HG02884 (cell line): Measurements from ENCODE around the gene DGKZ.

Experiments
- ATAC-seq: cut with Tn5 transposase; IDR thresholded peaks from one replicate; pipeline ENCODE4 v1.9.1; 2021; ENCODE audit warnings: mild to moderate bottlenecking, moderate library complexity; ENCODE audit not compliant: unreplicated experiment

DGKZ gene

DNA sequence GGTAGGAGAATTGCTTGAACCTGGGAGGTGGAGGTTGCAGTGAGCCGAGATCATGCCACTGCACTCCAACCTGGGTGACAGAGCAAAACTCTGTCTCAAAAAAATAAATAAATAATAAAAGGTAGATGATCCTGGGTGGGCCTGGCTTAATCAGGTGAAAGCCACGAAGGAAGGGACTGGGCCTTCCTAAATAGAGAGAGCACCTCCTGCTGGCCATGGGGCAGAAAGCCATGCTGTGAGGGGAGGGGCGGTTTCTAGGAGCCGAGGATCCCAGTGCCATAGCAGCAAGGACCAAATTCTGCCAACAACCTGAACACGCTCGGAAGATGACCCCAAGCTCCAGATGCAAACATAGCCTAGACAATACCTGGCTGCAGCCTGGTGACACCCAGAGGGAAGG, 24.5 kb upstream of the DGKZ start:
- ATAC-seq: no peak

GRCh38 chr11:46326813-46327416, 20.3 kb upstream of the DGKZ start:
- ATAC-seq: no peak

DNA sequence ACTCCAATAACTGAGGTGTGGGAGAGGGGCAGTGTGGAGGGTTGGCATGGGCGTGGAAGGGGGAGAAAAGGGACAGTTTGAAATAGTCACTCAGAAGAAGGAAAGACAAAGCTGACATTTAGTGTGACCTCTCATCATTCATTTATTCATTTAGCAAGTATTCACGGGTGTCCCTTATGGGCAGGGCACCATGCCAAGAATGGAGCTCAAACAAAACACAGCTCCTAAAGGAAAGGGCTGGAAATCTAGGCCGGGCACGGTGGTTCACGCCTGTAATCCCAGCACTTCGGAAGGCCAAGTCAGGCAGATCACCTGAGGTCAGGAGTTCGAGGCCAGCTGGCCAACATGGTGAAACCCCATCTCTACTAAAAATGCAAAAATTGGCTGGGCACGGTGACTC, 19.4 kb upstream of the DGKZ start:
- no peak for ATAC-seq

DNA sequence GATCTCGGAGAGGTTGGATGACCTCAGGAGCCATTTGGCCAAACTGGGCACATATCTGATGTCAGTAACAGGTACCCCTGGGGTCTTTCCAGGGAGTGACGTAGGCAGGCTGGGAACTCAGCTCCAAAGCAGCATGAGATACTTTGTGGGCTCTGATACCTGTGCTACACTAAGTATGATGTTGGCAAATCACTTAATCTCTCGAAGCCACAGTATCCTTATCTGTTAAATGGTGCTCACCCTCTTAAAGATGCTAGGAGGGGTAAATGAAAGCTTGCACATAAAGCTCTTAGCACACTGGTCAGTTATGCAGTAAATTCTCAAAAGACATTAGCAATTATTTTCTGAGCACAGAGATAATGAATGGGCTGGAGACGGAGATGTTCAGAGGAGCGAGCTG, 17.1 kb upstream of the DGKZ start:
- no peak for ATAC-seq

GRCh38 chr11:46330563-46331281, 16.5 kb upstream of the DGKZ start:
- ATAC-seq: no peak

- ATAC-seq: no peak
Measured at GRCh38 chr11:46331282-46331984, 15.8 kb upstream of the DGKZ start.

DNA sequence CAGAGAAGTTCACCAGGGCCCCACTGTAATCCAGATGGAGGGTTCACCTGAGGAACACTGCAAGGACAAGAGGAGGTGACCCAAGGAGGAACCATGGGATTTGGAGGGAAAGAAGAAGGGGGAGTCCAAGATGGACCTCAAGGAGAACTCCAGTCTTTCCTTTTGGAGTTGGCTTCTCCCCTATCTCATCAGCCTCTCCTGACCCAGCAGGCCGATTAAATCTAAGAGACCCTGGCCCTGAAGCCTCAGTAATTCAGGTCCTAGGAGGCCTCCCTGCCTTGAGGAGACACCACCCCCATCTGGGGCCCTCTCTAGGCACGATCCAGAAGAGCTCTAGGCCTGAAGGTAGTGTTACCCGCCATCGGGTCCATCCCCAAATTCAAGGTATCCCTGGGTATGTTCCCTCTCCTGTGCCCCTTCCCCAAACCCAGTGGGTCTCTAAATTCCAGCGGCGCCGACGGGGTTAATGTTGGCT, 15.1 kb upstream of the DGKZ start:
- ATAC-seq: no peak

GRCh38 chr11:46332568-46333393, 14.5 kb upstream of the DGKZ start:
- no peak for ATAC-seq

DNA sequence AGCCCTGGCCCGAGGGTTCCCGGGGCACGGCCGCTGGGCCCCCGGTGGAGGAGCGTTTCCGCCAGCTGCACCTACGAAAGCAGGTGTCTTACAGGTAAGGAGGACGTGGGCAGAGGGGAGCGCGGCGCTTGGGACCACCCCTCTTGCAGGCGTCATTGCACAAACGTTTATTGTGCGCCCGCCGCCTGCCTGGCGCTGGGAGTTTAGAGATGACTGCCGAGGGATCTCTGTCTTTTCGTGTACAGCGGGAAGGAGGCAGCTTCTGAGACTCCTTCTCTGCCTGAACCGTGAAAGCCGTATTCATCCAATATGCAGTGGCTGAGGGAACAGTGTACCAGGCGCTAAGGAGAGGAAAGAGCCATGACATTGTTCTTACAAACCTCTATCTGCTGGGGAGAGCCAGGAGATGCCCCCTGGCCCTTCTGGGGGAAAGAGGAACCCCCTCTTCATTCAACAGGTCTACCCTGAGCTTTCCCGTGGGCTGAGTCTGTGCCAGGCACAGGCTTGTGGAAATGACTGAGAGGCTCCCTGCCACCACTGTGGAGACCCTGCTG, 13.8 kb upstream of the DGKZ start:
- ATAC-seq: no peak

DNA sequence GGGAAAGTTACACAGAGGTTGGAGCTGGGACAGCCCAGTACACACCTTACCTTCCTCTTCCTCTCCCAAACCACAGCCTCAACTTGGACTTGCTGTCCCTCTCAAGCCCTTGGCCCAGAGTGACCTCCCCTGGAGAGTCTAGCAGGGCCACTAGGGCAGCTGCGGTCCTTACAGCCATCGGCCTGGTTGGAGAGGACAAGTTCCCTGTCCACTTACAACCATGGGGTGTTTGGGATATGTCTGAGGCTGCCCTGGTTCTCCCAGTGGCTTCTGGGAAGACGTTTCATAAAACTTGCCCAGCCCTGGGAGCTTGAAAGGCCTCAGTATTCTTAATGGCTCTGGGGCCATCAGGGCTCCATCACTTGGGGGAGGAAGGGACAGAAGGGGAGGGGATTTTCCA, 13.1 kb upstream of the DGKZ start:
- no peak for ATAC-seq

- no peak for ATAC-seq
Measured at GRCh38 chr11:46335271-46335670, 12.0 kb upstream of the DGKZ start.

DNA sequence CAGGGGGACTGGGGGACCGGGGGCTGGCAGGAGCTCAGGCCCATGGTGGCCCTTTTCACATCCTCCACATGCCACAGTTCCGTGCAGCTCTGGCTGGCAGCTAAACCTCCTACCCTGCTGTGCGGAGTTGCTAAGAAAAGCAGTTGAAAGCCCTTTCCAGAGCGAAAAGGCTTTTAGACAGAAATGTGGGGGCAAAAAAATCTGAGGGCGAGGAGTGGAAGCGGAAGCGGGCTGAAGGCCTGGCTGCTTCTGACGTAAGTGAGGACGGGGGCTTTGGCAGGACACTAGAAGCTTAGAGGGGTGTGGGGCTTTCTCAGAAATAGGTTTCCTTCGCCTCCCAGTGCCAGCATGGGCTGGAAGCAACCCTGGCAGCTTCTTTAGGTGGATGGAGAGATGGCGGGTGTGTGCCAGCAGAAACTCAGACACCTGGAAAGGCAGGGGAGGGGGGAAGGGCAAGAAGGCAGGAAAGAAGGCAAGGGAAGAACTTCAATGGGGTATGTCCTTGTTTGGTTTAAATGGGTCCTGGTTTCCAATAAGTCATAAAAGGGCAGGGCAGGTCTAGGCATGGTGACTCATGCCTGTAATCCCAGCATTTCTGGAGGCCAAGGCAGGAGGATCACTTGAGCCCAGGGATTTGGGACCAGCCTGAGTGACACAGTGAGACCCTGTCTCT, 11.2 kb upstream of the DGKZ start:
- ATAC-seq: no peak

- no peak for ATAC-seq
Measured at GRCh38 chr11:46336563-46337180, 10.6 kb upstream of the DGKZ start.

GRCh38 chr11:46337626-46338345, 9.5 kb upstream of the DGKZ start:
- ATAC-seq: no peak

DNA sequence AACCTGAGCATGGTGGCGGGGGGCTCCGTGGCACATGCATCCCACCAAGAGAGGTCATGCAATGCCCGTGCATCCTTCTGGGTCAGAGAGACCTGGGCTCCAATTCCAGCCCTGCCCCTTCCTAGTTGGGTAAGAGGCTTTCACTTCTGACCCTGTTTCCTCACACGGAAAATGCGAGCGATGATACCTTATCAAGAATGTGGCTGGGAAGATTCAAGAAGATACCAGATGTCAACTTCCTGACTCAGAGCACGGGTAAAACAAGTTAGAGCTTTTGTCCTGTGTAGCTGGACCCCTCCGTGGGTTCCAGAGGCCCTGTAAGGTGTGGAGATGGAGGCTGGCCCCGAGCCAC, 8.7 kb upstream of the DGKZ start:
- ATAC-seq: no peak

- ATAC-seq: no peak
Measured at GRCh38 chr11:46338988-46339666, 8.1 kb upstream of the DGKZ start.

DNA sequence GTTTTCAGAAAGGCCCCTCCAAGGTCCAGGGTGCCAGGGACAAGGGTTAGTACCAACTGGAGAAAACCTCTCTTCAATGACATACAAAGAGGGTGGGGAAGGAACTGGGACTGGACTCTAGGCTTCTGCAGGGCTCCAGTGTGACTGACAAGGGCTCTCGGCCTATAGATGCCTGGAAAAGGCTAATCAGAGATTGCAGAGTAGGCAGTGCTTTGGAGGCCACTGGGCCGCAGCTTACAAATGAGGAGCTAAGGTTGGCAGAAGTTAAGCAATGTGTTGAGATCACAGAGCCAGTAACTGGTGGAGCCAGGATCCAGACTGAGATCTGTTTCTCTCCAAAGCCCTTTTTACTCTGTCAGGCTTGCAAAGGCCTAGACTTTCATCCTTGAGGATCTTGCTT, 7.4 kb upstream of the DGKZ start:
- ATAC-seq: no peak

- no peak for ATAC-seq
Measured at GRCh38 chr11:46341454-46341853, 5.8 kb upstream of the DGKZ start.

DNA sequence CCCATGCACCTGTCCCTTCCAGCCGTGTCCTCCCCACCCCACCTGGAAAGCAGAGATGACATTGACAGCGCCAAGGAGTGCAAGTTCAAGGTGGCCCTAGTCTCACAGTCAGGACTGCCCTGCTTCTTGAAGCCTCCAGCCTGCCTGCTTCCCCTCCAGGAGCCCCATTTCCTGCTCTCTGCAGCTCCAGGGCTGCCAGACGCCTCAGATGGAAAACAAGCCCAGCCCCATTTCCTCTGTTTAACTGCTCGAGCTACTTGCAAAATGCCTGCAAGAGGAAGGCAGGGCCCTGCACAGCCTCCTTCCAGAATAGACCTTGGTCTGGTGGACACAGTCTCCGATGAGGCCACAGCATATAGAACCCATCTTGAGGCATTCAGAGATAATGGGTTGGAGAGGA, 5.0 kb upstream of the DGKZ start:
- ATAC-seq: no peak
